Lower leg skin (tissue), 4 donors: ENCODE measurements around the gene KIF5C. TPM values are rescaled to one million over a fixed set of nuclear protein-coding genes. Genes with fewer than 3 reads are reported as not detected.

Experiments
- DNase-seq, 2 donors: peaks; one replicate each; pipeline ENCODE4 v3.0.0-alpha.2; 2019; ENCODE audit warnings: low spot score in 2 of 2
- H3K4me3 ChIP-seq: fragments of 200-600 bp; sonication (generic); 2 replicates; pipeline ENCODE4 v1.5.1; 2017; ENCODE audit warnings: mild to moderate bottlenecking, low read depth; ENCODE audit not compliant: poor library complexity, severe bottlenecking
- CTCF ChIP-seq, 3 donors: fragments of 450-650 bp; IDR thresholded peaks; one replicate each; pipeline ENCODE4 v1.5.1; 2016; ENCODE audit warnings: antibody characterized with exemption in 3 of 3, mild to moderate bottlenecking in 3 of 3, moderate library complexity in 2 of 3
- POLR2A ChIP-seq, 2 donors: fragments of 450-650 bp; IDR thresholded peaks; one replicate each; pipeline ENCODE4 v1.6.1; 2016 to 2017; ENCODE audit warnings: antibody characterized with exemption in 2 of 2, mild to moderate bottlenecking in 1 of 2, moderate library complexity in 1 of 2
- WGBS, 2 donors: methylation state at CpG; one replicate each; pipeline ENCODE4 v1.1.5; 2018; 5-methylcytosine and 5-hydroxymethylcytosine counted together
- intact Hi-C: fragments of 100-400 bp; cut with DNase I; formaldehyde crosslinking; loops from one replicate; pipeline ENCODE4 v1.15.0; 2023; ENCODE audit warnings: low total_unique reads
- total RNA-seq, 4 donors: library from RNA; depleted of rRNA; stranded (reverse); fragments of >200 nt; gene quantifications; one replicate each; pipeline ENCODE4 v1.1.0, GENCODE V29; 2016

The KIF5C gene
- total RNA-seq, 4 donors from 2014 or later: 0.99 to 1.9 (median 1.3) TPM

- TF ChIP-seq POLR2A (IDR thresholded peaks at IDR 0.05): no peak
- TF ChIP-seq CTCF (IDR thresholded peaks at IDR 0.05): no peak
- H3K4me3 ChIP-seq: no peak overlapping the region
- DNase-seq: no peak
- intact Hi-C loops: no loop called here
- WGBS, 2 donors: 65 to 77% methylated on average over 8 of the region's 8 CpGs
These were observed 61.9 kb downstream of the KIF5C start for GRCh38 chr2:148936857-148937450.

GRCh38 chr2:148939271-148939670, 64.2 kb downstream of the KIF5C start:
- intact Hi-C loops: no loop called here
- DNase-seq: no peak
- no peak overlapping the region for H3K4me3 ChIP-seq
- no peak for TF ChIP-seq CTCF (IDR thresholded peaks at IDR 0.05)
- TF ChIP-seq POLR2A (IDR thresholded peaks at IDR 0.05): no peak

DNA sequence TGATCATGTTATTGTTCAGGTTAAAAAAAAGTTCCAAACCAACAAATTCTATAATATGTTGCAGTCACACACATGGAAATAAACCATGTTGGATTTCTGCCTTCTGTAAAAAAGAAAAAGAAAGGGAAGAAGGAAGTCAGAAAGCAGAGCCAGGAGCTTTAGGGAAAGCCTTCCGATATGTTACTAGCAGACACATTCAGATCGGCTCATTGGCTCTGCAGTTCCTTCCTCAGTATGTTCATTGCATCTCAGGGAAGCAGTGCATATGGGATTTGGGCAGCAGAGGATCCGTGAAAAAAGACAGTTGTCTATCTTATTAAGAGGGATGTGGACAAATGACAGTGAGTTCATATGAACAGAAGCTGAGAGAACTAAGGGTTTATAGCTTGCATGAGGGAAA, 68.1 kb downstream of the KIF5C start:
- TF ChIP-seq POLR2A (IDR thresholded peaks at IDR 0.05) (no peak), CTCF (IDR thresholded peaks at IDR 0.05) (no peak)
- no peak for DNase-seq
- WGBS, 2 donors: 65 to 79% methylated on average over 3 of the region's 3 CpGs
- intact Hi-C loops: no loop called here
- no peak overlapping the region for H3K4me3 ChIP-seq

DNA sequence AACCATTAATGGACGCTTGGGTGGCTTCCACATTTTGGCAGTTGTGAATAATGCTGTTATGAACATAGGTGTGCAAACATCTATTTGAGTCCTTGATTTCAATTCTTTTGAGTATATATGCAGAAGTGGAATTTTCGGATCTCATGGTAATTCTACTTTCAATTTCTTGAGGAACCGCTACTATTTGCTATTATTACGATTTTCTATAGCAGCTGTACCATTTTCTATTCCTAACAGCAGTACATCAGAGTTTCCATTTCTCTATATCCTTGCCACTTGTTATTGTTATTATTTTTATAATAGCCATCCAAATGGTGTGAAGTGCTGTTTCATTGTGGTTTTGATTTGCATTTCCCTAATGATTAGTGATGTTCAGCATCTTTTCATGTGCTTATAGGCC, 69.5 kb downstream of the KIF5C start:
- intact Hi-C loops: no loop called here
- H3K4me3 ChIP-seq: no peak overlapping the region
- WGBS, 2 donors: 94 to 97% methylated on average over 4 of the region's 4 CpGs
- no peak for DNase-seq
- no peak for TF ChIP-seq POLR2A (IDR thresholded peaks at IDR 0.05)
- TF ChIP-seq CTCF (IDR thresholded peaks at IDR 0.05): no peak

- TF ChIP-seq POLR2A (IDR thresholded peaks at IDR 0.05): no peak
- no peak overlapping the region for H3K4me3 ChIP-seq
- 79 to 86% methylated on average over 7 of the region's 7 CpGs for WGBS, 2 donors
- DNase-seq: no peak
- intact Hi-C loops: no loop called here
These were observed 72.3 kb downstream of the KIF5C start for GRCh38 chr2:148947299-148947698.

GRCh38 chr2:148948868-148949267, 73.8 kb downstream of the KIF5C start:
- H3K4me3 ChIP-seq: no peak overlapping the region
- TF ChIP-seq POLR2A (IDR thresholded peaks at IDR 0.05) (no peak), CTCF (IDR thresholded peaks at IDR 0.05) (no peak)
- no peak for DNase-seq
- 54 to 55% methylated on average over 5 of the region's 5 CpGs for WGBS, 2 donors
- intact Hi-C loops: no loop called here
